HepG2 (cell line): ENCODE measurements around the gene TMEM14B. TPM values are rescaled to one million over a fixed set of nuclear protein-coding genes. Genes with fewer than 3 reads are reported as not detected.

Source experiments
- EP300 ChIP-seq, 3 experiments: sonication (generic) in 1 of 3; formaldehyde crosslinking in 1 of 3; IDR thresholded peaks; 2 replicates each; pipeline versions ENCODE4 v1.5.1 to v1.6.1; 2011 to 2020; ENCODE audit warnings: low read depth in 2 of 3, low read length in 2 of 3, borderline replicate concordance in 1 of 3, improper control_type of control experiment in 1 of 3, mild to moderate bottlenecking in 1 of 3, missing genetic modification reagents in 1 of 3, moderate library complexity in 1 of 3
- HOXA5 ChIP-seq: sonication (generic); formaldehyde crosslinking; IDR thresholded peaks from 2 replicates; pipeline ENCODE4 v1.4.0; 2020; ENCODE audit warnings: missing genetic modification reagents
- PTBP1 ChIP-seq: fragments of 200-400 bp; formaldehyde crosslinking; IDR thresholded peaks from 2 replicates; pipeline ENCODE4 v1.6.1; 2018; ENCODE audit warnings: low read length, low read depth; ENCODE audit not compliant: poor library complexity, severe bottlenecking
- TEAD2 ChIP-seq: sonication (generic); formaldehyde crosslinking; IDR thresholded peaks from 2 replicates; pipeline ENCODE4 v1.9.0; 2021; ENCODE audit warnings: missing genetic modification reagents
- ZKSCAN8 ChIP-seq: IDR thresholded peaks from 2 replicates; pipeline ENCODE4 v1.6.1; 2016; ENCODE audit warnings: borderline replicate concordance, missing genetic modification reagents, missing compliant biosample characterization
- ZNF850 ChIP-seq: sonication (generic); formaldehyde crosslinking; conservative IDR thresholded peaks from 2 replicates; pipeline ENCODE4 v1.9.0; 2021; ENCODE audit warnings: mild to moderate bottlenecking, missing genetic modification reagents
- polyA plus RNA-seq, 8 experiments: library from polyadenylated mRNA; depleted of rRNA in 3 of 8; stranded (reverse) in 7 of 8; unstranded in 1 of 8; fragments of >200 nt; fragmentation: Illumina TruSeq in 4 of 8; extraction: Trizol in 4 of 8; gene quantifications; 2 replicates each; pipeline versions ENCODE4 v1.2.1 to v1.2.3, GENCODE V29; 2011 to 2016; ENCODE audit warnings: low read depth in 4 of 8, missing spikeins in 1 of 8, mixed read lengths in 1 of 8; ENCODE audit not compliant: insufficient read depth in 1 of 8
- total RNA-seq, 5 experiments: library from RNA; depleted of rRNA; stranded (reverse); fragments of >200 nt; fragmentation: Illumina TruSeq; extraction: Trizol; gene quantifications; 2 replicates each; pipeline ENCODE4 v1.2.3, GENCODE V29; 2016; ENCODE audit warnings: low read depth in 1 of 5
- TF ChIP-seq, protein P1 (sequence below): sonication (generic); formaldehyde crosslinking; IDR thresholded peaks from 2 replicates; pipeline ENCODE4 v1.4.0; 2020; ENCODE audit warnings: mild to moderate bottlenecking, missing genetic modification reagents
- TF ChIP-seq, protein P2 (sequence below): sonication (generic); formaldehyde crosslinking; IDR thresholded peaks from 2 replicates; pipeline ENCODE4 v1.4.0; 2020; ENCODE audit warnings: mild to moderate bottlenecking, missing genetic modification reagents
- TF ChIP-seq, protein P3 (sequence below): sonication (generic); formaldehyde crosslinking; IDR thresholded peaks from 2 replicates; pipeline ENCODE4 v1.8.1; 2023; ENCODE audit warnings: mild to moderate bottlenecking, missing genetic modification reagents
- TF ChIP-seq, protein P4 (sequence below): sonication (generic); formaldehyde crosslinking; IDR thresholded peaks from 2 replicates; pipeline ENCODE4 v1.8.0; 2022; ENCODE audit warnings: mild to moderate bottlenecking, missing genetic modification reagents
- TF ChIP-seq, protein P5 (sequence below): sonication (generic); formaldehyde crosslinking; IDR thresholded peaks from 2 replicates; pipeline ENCODE4 v1.8.1; 2023; ENCODE audit warnings: mild to moderate bottlenecking, inconsistent platforms, moderate library complexity, missing genetic modification reagents, borderline replicate concordance
- TF ChIP-seq, protein P6 (sequence below): IDR thresholded peaks from 2 replicates; pipeline ENCODE4 v1.6.1; 2012; ENCODE audit warnings: inconsistent platforms

The TMEM14B gene
- total and polyA plus RNA-seq, 2 of the 13 experiments (the other 11 are each of a cell fraction or from before 2014, with no cell fraction given): 133 to 200 TPM

DNA sequence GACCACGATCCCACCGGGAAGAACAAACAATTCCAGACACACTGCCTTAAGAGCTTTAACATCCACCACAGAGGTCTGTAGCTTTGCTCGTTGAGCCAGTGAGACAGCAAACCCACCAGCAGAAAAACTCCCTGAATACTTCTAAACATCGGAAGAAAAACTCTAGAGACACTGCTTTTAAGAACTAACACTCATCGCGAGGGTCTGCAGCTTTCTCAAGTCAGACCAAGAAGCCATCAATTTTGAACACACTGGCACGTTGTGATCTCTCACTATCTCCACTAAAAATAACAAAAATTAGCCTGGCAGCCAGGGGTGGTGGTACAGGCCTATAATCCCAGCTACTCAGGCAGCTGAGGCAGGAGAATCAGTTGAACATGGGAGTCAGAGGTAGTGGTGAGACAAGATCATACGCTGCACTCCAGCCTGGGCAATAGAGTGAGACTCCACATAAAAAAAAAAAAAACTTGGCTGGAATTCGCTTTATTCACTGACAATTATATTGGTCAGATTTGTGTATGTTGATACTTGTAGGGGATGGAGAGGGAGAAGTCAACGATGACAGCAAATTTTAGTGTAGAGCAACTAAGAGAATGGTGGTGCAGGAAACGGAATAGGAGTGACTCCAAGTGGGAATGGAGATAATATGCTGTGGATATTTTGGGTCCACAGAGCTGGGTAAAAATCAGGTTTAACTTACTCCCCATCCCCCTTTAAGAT is 25.6 kb upstream of the TMEM14B start (continued):
- TF ChIP-seq, protein P1, sequence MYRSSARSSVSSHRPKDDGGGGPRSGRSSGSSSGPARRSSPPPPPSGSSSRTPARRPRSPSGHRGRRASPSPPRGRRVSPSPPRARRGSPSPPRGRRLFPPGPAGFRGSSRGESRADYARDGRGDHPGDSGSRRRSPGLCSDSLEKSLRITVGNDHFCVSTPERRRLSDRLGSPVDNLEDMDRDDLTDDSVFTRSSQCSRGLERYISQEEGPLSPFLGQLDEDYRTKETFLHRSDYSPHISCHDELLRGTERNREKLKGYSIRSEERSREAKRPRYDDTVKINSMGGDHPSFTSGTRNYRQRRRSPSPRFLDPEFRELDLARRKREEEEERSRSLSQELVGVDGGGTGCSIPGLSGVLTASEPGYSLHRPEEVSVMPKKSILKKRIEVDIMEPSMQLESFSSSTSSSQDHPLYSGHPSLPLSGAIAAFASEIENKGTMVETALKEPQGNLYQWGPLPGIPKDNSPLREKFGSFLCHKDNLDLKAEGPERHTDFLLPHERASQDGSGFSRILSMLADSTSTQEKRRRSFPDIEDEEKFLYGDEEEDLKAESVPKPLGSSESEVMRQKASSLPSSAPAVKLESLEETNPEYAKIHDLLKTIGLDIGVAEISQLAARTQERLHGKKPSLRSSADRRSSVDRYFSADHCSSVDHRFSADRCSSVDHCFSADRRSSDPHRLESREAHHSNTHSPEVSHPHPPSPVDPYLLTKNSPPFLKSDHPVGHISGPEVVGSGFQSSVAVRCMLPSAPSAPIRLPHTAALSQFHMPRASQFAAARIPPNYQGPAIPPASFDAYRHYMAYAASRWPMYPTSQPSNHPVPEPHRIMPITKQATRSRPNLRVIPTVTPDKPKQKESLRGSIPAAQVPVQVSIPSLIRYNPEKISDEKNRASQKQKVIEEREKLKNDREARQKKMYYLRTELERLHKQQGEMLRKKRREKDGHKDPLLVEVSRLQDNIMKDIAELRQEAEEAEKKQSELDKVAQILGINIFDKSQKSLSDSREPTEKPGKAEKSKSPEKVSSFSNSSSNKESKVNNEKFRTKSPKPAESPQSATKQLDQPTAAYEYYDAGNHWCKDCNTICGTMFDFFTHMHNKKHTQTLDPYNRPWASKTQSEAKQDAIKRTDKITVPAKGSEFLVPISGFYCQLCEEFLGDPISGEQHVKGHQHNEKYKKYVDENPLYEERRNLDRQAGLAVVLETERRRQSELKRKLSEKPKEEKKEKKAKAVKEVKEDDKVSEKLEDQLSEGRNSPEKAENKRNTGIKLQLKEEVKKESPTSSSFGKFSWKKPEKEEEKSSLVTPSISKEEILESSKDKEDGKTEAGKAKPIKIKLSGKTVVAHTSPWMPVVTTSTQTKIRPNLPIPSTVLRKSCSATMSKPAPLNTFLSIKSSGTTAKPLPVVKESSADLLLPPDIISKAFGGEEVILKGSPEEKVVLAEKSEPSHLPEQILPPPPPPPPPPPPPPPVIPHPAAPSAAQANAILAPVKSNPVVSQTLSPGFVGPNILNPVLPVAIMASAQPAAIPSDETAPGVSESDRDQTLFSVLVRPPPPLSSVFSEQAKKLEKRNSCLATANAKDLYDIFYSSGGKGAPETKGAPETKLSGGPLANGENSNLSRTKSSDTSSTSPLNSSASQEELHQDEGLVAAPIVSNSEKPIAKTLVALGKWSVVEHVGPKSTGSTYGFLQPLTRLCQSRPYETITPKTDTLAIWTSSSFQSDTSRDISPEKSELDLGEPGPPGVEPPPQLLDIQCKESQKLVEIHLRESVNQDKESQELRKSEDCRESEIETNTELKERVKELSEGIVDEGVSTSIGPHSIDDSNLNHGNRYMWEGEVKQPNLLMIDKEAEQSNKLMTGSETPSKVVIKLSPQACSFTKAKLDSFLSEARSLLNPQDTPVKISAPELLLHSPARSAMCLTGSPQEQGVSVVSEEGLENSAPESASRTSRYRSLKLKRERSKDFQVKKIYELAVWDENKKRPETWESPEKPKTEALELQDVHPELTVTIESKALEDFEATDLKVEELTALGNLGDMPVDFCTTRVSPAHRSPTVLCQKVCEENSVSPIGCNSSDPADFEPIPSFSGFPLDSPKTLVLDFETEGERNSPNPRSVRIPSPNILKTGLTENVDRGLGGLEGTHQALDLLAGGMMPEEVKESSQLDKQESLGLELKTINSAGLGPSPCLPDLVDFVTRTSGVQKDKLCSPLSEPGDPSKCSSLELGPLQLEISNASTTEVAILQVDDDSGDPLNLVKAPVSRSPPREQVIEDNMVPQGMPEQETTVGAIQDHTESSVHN (CRISPR knock-in tag): no peak
- no peak for TF ChIP-seq HOXA5 (CRISPR knock-in tag)
- TF ChIP-seq, protein P2, sequence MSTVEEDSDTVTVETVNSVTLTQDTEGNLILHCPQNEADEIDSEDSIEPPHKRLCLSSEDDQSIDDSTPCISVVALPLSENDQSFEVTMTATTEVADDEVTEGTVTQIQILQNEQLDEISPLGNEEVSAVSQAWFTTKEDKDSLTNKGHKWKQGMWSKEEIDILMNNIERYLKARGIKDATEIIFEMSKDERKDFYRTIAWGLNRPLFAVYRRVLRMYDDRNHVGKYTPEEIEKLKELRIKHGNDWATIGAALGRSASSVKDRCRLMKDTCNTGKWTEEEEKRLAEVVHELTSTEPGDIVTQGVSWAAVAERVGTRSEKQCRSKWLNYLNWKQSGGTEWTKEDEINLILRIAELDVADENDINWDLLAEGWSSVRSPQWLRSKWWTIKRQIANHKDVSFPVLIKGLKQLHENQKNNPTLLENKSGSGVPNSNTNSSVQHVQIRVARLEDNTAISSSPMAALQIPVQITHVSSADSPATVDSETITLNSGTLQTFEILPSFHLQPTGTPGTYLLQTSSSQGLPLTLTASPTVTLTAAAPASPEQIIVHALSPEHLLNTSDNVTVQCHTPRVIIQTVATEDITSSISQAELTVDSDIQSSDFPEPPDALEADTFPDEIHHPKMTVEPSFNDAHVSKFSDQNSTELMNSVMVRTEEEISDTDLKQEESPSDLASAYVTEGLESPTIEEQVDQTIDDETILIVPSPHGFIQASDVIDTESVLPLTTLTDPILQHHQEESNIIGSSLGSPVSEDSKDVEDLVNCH (CRISPR knock-in tag): no peak
- TF ChIP-seq EP300 (IDR thresholded peaks at IDR 0.05; ENCODE audit: low read depth in 2 of 2, low read length in 2 of 2): no peak
- no peak for TF ChIP-seq EP300 (CRISPR knock-in tag; IDR thresholded peaks at IDR 0.05; ENCODE audit: borderline replicate concordance)
- TF ChIP-seq, protein P3, sequence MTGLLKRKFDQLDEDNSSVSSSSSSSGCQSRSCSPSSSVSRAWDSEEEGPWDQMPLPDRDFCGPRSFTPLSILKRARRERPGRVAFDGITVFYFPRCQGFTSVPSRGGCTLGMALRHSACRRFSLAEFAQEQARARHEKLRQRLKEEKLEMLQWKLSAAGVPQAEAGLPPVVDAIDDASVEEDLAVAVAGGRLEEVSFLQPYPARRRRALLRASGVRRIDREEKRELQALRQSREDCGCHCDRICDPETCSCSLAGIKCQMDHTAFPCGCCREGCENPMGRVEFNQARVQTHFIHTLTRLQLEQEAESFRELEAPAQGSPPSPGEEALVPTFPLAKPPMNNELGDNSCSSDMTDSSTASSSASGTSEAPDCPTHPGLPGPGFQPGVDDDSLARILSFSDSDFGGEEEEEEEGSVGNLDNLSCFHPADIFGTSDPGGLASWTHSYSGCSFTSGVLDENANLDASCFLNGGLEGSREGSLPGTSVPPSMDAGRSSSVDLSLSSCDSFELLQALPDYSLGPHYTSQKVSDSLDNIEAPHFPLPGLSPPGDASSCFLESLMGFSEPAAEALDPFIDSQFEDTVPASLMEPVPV (CRISPR knock-in tag): 0 out of 2 replicates have a peak, but pooled peaks have one; percentile 31
- TF ChIP-seq, protein P4, sequence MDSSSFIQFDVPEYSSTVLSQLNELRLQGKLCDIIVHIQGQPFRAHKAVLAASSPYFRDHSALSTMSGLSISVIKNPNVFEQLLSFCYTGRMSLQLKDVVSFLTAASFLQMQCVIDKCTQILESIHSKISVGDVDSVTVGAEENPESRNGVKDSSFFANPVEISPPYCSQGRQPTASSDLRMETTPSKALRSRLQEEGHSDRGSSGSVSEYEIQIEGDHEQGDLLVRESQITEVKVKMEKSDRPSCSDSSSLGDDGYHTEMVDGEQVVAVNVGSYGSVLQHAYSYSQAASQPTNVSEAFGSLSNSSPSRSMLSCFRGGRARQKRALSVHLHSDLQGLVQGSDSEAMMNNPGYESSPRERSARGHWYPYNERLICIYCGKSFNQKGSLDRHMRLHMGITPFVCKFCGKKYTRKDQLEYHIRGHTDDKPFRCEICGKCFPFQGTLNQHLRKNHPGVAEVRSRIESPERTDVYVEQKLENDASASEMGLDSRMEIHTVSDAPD: no peak
- no peak for TF ChIP-seq PTBP1
- TF ChIP-seq TEAD2 (CRISPR knock-in tag): no peak
- TF ChIP-seq, protein P5, sequence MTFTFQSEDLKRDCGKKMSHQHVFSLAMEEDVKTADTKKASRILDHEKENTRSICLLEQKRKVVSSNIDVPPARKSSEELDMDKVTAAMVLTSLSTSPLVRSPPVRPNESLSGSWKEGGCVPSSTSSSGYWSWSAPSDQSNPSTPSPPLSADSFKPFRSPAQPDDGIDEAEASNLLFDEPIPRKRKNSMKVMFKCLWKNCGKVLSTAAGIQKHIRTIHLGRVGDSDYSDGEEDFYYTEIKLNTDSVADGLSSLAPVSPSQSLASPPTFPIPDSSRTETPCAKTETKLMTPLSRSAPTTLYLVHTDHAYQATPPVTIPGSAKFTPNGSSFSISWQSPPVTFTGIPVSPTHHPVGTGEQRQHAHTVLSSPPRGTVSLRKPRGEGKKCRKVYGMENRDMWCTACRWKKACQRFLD (CRISPR knock-in tag): no peak
- TF ChIP-seq ZNF850: no peak
- no peak for TF ChIP-seq ZKSCAN8
- TF ChIP-seq, protein P6, sequence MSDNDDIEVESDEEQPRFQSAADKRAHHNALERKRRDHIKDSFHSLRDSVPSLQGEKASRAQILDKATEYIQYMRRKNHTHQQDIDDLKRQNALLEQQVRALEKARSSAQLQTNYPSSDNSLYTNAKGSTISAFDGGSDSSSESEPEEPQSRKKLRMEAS: no peak
